Suprapubic skin (tissue), 4 donors: ENCODE results near the gene AKR7A2. TPM values are rescaled to one million over a fixed set of nuclear protein-coding genes. Genes with fewer than 3 reads are reported as not detected.

Source experiments
- DNase-seq, 2 donors: peaks; one replicate each; pipeline ENCODE4 v3.0.0-alpha.2; 2019; ENCODE audit warnings: low spot score in 2 of 2
- H3K27ac ChIP-seq: fragments of 200-600 bp; sonication (generic); one replicate; pipeline ENCODE4 v1.5.1; 2019
- H3K27me3 ChIP-seq: fragments of 200-600 bp; sonication (generic); one replicate; pipeline ENCODE4 v1.5.1; 2019
- H3K36me3 ChIP-seq: fragments of 200-600 bp; sonication (generic); one replicate; pipeline ENCODE4 v1.5.1; 2019
- H3K4me1 ChIP-seq: fragments of 200-600 bp; sonication (generic); one replicate; pipeline ENCODE4 v1.5.1; 2019
- H3K4me3 ChIP-seq: fragments of 200-600 bp; sonication (generic); one replicate; pipeline ENCODE4 v1.5.1; 2019; ENCODE audit warnings: mild to moderate bottlenecking
- H3K9me3 ChIP-seq: fragments of 200-600 bp; sonication (generic); one replicate; pipeline ENCODE4 v1.5.1; 2019
- EP300 ChIP-seq: sonication (generic); formaldehyde crosslinking; IDR thresholded peaks from one replicate; pipeline ENCODE4 v1.6.1; 2017; ENCODE audit warnings: antibody characterized with exemption
- POLR2A ChIP-seq, 2 donors: fragments of 450-650 bp; IDR thresholded peaks; one replicate each; pipeline ENCODE4 v1.6.1; 2017; ENCODE audit warnings: antibody characterized with exemption in 2 of 2, mild to moderate bottlenecking in 2 of 2, moderate library complexity in 2 of 2
- POLR2AphosphoS5 ChIP-seq, 3 donors: sonication (generic); formaldehyde crosslinking; IDR thresholded peaks; one replicate each; pipeline ENCODE4 v1.6.1; 2017; ENCODE audit warnings: antibody characterized with exemption in 3 of 3
- WGBS: methylation state at CpG from one replicate; pipeline ENCODE4 v1.1.5; 2018; 5-methylcytosine and 5-hydroxymethylcytosine counted together
- total RNA-seq, 4 donors: library from RNA; depleted of rRNA; stranded (reverse); fragments of >200 nt; gene quantifications; one replicate each; pipeline ENCODE4 v1.1.0, GENCODE V29; 2016
- TF ChIP-seq, protein P1 (sequence below), 2 donors: fragments of 200-600 bp in 1 of 2; fragments of 450-650 bp in 1 of 2; sonication (generic) in 1 of 2; IDR thresholded peaks; one replicate each; pipeline ENCODE4 v1.5.1; 2016 to 2019; ENCODE audit warnings: antibody characterized with exemption in 2 of 2, mild to moderate bottlenecking in 1 of 2, moderate library complexity in 1 of 2

The AKR7A2 gene
- total RNA-seq = 10 to 100 TPM; 64.8 to 95.6 (median 69.4) TPM

GRCh38 chr1:19311931-19312781 lies at the start of gene AKR7A2, which contains the start of gene SLC66A1:
Gene AKR7A2 (minus strand): TSS chr1:19312144. CDS start chr1:19312124, 20 bp downstream.
Gene SLC66A1 (plus strand): TSS chr1:19312326. CDS start chr1:19317678, 5,352 bp downstream.
- peaks cover 12% of the 10 kb centered on the region for H3K36me3 ChIP-seq
- H3K27me3 ChIP-seq = no peaks in the 10 kb centered on the region
- H3K4me1 ChIP-seq = peaks cover 53% of the 10 kb centered on the region
- H3K9me3 ChIP-seq = no peaks in the 10 kb centered on the region
- peak; percentile 92 to 94 for DNase-seq
- WGBS = no CpG with 5 or more reads among the region's 105 CpGs
- no peak for TF ChIP-seq EP300
- no peak for TF ChIP-seq POLR2A (IDR thresholded peaks at IDR 0.05)
- TF ChIP-seq, protein P1, sequence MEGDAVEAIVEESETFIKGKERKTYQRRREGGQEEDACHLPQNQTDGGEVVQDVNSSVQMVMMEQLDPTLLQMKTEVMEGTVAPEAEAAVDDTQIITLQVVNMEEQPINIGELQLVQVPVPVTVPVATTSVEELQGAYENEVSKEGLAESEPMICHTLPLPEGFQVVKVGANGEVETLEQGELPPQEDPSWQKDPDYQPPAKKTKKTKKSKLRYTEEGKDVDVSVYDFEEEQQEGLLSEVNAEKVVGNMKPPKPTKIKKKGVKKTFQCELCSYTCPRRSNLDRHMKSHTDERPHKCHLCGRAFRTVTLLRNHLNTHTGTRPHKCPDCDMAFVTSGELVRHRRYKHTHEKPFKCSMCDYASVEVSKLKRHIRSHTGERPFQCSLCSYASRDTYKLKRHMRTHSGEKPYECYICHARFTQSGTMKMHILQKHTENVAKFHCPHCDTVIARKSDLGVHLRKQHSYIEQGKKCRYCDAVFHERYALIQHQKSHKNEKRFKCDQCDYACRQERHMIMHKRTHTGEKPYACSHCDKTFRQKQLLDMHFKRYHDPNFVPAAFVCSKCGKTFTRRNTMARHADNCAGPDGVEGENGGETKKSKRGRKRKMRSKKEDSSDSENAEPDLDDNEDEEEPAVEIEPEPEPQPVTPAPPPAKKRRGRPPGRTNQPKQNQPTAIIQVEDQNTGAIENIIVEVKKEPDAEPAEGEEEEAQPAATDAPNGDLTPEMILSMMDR (IDR thresholded peaks at IDR 0.05) = peak in 1 of 2 donors; percentile 10
- TF ChIP-seq POLR2AphosphoS5 (IDR thresholded peaks at IDR 0.05) = no peak
- peak within 1 kb of the TSS; percentile 82 for H3K27ac ChIP-seq
- H3K4me3 ChIP-seq = peak within 1 kb of the TSS; percentile 71

GRCh38 chr1:19360843-19361610 lies 49.1 kb upstream of the AKR7A2 start:
- TF ChIP-seq POLR2A (IDR thresholded peaks at IDR 0.05) (no peak), POLR2AphosphoS5 (IDR thresholded peaks at IDR 0.05) (no peak), EP300 (no peak)
- TF ChIP-seq, protein P1 (IDR thresholded peaks at IDR 0.05) = no peak
- Histone ChIP-seq H3K4me1 (peaks cover 52% of the 10 kb centered on the region), H3K9me3 (no peaks in the 10 kb centered on the region), H3K36me3 (peaks cover 17% of the 10 kb centered on the region), H3K27ac (peak overlapping the region; percentile 63), H3K4me3 (no peak overlapping the region), H3K27me3 (no peaks in the 10 kb centered on the region)
- no peak for DNase-seq
- WGBS = 55% methylated on average over 18 of the region's 18 CpGs

GRCh38 chr1:19360432-19360831 lies 48.5 kb upstream of the AKR7A2 start:
- TF ChIP-seq, protein P1 (IDR thresholded peaks at IDR 0.05) = no peak
- TF ChIP-seq POLR2AphosphoS5 (IDR thresholded peaks at IDR 0.05) (no peak), POLR2A (IDR thresholded peaks at IDR 0.05) (no peak), EP300 (no peak)
- Histone ChIP-seq H3K4me1 (peaks cover 46% of the 10 kb centered on the region), H3K9me3 (no peaks in the 10 kb centered on the region), H3K27ac (peak overlapping the region; percentile 28), H3K27me3 (no peaks in the 10 kb centered on the region), H3K4me3 (no peak overlapping the region), H3K36me3 (peaks cover 23% of the 10 kb centered on the region)
- 45% methylated on average over 11 of the region's 11 CpGs for WGBS
- DNase-seq = no peak

DNA sequence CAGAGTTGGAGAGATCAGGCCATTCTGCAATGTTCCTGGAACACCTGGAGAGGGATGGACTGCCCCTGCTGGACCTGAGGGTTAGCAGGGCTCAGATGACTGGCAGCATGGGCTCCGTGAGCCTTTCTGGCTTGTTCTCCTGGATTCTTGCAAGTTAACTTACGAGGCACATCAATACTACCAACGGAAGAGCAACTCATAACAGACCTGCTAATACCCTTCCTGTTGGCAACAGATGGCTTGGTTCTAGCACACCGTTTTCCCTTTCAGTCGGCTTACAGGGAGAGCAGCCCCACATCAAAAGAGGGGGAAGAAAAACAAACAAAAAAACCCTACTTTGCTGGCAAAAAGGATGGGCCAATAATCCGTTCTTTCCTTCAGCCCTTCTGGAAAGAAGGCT lies 48.1 kb upstream of the AKR7A2 start:
- 28% methylated on average over 3 of the region's 6 CpGs for WGBS
- Histone ChIP-seq H3K27me3 (no peaks in the 10 kb centered on the region), H3K9me3 (no peaks in the 10 kb centered on the region), H3K4me1 (peaks cover 42% of the 10 kb centered on the region), H3K4me3 (no peak overlapping the region), H3K27ac (peak overlapping the region; percentile 28), H3K36me3 (peaks cover 27% of the 10 kb centered on the region)
- TF ChIP-seq POLR2AphosphoS5 (IDR thresholded peaks at IDR 0.05) (no peak), EP300 (no peak), POLR2A (IDR thresholded peaks at IDR 0.05) (no peak)
- TF ChIP-seq, protein P1 (IDR thresholded peaks at IDR 0.05) = no peak
- no peak for DNase-seq

DNA sequence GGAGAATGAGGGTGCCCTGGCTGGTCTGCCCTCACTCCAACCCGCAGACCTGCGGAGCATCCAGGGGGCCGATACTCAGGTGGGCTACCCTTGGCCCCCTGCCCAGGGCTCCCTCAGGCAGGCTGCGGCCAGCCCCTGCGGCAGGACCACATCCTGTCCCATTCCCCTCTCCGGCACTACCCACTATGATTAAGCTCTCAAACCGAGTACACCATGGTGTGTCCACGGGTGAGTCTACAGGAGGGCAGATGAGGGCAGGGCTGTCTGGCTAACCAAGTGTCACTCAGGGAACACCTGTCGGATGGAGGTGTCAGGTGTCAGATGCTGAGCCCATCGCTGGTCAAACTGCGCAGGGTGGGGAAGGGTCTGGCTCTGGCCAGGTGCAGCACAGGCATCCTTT lies 47.4 kb upstream of the AKR7A2 start:
- TF ChIP-seq EP300 (no peak), POLR2AphosphoS5 (IDR thresholded peaks at IDR 0.05) (no peak), POLR2A (IDR thresholded peaks at IDR 0.05) (no peak)
- TF ChIP-seq, protein P1 (IDR thresholded peaks at IDR 0.05) = no peak
- 83% methylated on average over 9 of the region's 11 CpGs for WGBS
- DNase-seq = no peak
- Histone ChIP-seq H3K9me3 (no peaks in the 10 kb centered on the region), H3K36me3 (peaks cover 33% of the 10 kb centered on the region), H3K4me3 (no peak overlapping the region), H3K4me1 (peaks cover 38% of the 10 kb centered on the region), H3K27me3 (no peaks in the 10 kb centered on the region), H3K27ac (no peak overlapping the region)
